Psoas muscle (tissue), 8 donors: ENCODE data around the gene CCNK. TPM values are rescaled to one million over a fixed set of nuclear protein-coding genes. Genes with fewer than 3 reads are reported as not detected.
A peak's percentile ranks its signal among the peaks of the same experiment; 100 is the strongest.

ENCODE experiments used
- ATAC-seq, 4 donors: fragments of 200-7000 bp; cut with Tn5 transposase; one replicate each; pipeline ENCODE4 v1.9.1; 2020; ENCODE audit warnings: moderate library complexity in 3 of 4, mild to moderate bottlenecking in 2 of 4
- DNase-seq, 2 donors: peaks; one replicate each; pipeline ENCODE4 v3.0.0-alpha.2; 2020
- H3K27ac ChIP-seq: fragments of 200-600 bp; one replicate; pipeline ENCODE4 v1.8.0; 2022
- H3K27me3 ChIP-seq, 3 donors: fragments of 200-600 bp in 1 of 3; one replicate each; pipeline versions ENCODE4 v1.6.1 to v1.8.0; 2013 to 2022; ENCODE audit warnings: low read length in 2 of 3, mild to moderate bottlenecking in 2 of 3, moderate library complexity in 1 of 3; ENCODE audit not compliant: insufficient read depth in 3 of 3
- H3K36me3 ChIP-seq, 2 donors: fragments of 200-600 bp in 1 of 2; one replicate each; pipeline versions ENCODE4 v1.6.1 to v1.8.0; 2013 to 2022; ENCODE audit warnings: low read depth in 1 of 2, mild to moderate bottlenecking in 1 of 2, moderate library complexity in 1 of 2; ENCODE audit not compliant: insufficient read depth in 1 of 2
- H3K4me1 ChIP-seq: fragments of 200-600 bp; one replicate; pipeline ENCODE4 v1.8.0; 2022
- H3K4me3 ChIP-seq: fragments of 200-600 bp; one replicate; pipeline ENCODE4 v1.8.0; 2022; ENCODE audit warnings: mild to moderate bottlenecking
- H3K9me3 ChIP-seq: fragments of 200-600 bp; one replicate; pipeline ENCODE4 v1.8.0; 2022
- CTCF ChIP-seq: fragments of 200-600 bp; IDR thresholded peaks from one replicate; pipeline ENCODE4 v1.8.0; 2022; ENCODE audit warnings: antibody characterized with exemption
- WGBS, 3 donors: extraction: QIAGEN DNeasy Blood & Tissue Kit; methylation state at CpG; one replicate each; pipeline versions ENCODE4 v1.1.6 to v1.1.7; 2013; 5-methylcytosine and 5-hydroxymethylcytosine counted together
- intact Hi-C, 2 donors: fragments of 100-400 bp; cut with DNase I; formaldehyde crosslinking; loops; one replicate each; pipeline versions ENCODE4 v1.11.0 to v1.14.2; 2022
- long read RNA-seq, 2 donors: library from polyadenylated mRNA; unstranded; transcript quantifications; one replicate each; pipeline ENCODE4 v2.0.0, GENCODE V29; 2021
- polyA plus RNA-seq, 3 donors: library from polyadenylated mRNA; stranded (reverse); fragments of 200-250 nt; gene quantifications; one replicate each; pipeline ENCODE4 v1.2.3, GENCODE V29; 2013
- total RNA-seq, 4 donors: library from RNA; stranded (reverse); fragmentation: NEBNext Ultra II Directional in 2 of 4; extraction: Animal tissue kit (Norgen Biotek cat#: 25700) in 2 of 4; gene quantifications; one replicate each; pipeline versions ENCODE4 v1.2.1 to v1.2.4, GENCODE V29; 2021 to 2023
- donor health status: healthy with polysubstance abuse.
- donor health status: DM: no; HTN: no; CAD: no; lungs with moderate emphysema.
- donor health status: Bipolar disorder and iron deficiency.
- donor health status: healthy.
- donor health status: DM: yes; HTN: yes; CAD: no.
- donor health status: DM: no; HTN: no; CAD: no.
- donor health status: DM: no; HTN: no; CAD: no.
- donor health status: DM: yes; HTN: yes; CAD: no.

The CCNK gene
- total RNA-seq = 10 to 100 TPM; 31.1 to 53.2 (median 42.4) TPM
- 10 to 100 TPM; 17.6 to 44.5 (median 27.7) TPM for polyA plus RNA-seq
- long read RNA-seq, donor 1, partial matches to known transcripts = 0 of 7 reads
- long read RNA-seq, donor 1, other reads (novel, unspliced or antisense) = 7 of 7 reads
- long read RNA-seq, donor 2, partial matches to known transcripts = 13 of 15 reads
- long read RNA-seq, donor 2, other reads (novel, unspliced or antisense) = 2 of 15 reads

GRCh38 chr14:99480917-99481744, at the start of gene CCNK:
Gene CCNK, plus strand, starts transcription at chr14:99481409. Its CDS starts 11,269 bp downstream, at chr14:99492678.
- H3K4me1 ChIP-seq = peaks cover 61% of the 10 kb centered on the region
- H3K27ac ChIP-seq = peak within 1 kb of the TSS; percentile 95
- no peaks in the 10 kb centered on the region for H3K36me3 ChIP-seq
- intact Hi-C loops = no loop called here
- WGBS, 3 donors = 0 to 1% (median 1%) methylated on average over 58 to 82 of the region's 82 CpGs
- H3K27me3 ChIP-seq = no peaks in the 10 kb centered on the region
- H3K9me3 ChIP-seq = no peaks in the 10 kb centered on the region
- DNase-seq (peak; percentile 100), ATAC-seq (peak; percentile 91 to 95 (median 93))
- H3K4me3 ChIP-seq = peak within 1 kb of the TSS; percentile 89
- TF ChIP-seq CTCF = no peak

- intact Hi-C loops = no loop called here
- H3K27me3 ChIP-seq = no peaks in the 10 kb centered on the region
- no peaks in the 10 kb centered on the region for H3K9me3 ChIP-seq
- DNase-seq (no peak), ATAC-seq (no peak)
- H3K4me1 ChIP-seq = peaks cover 3% of the 10 kb centered on the region
- no peak overlapping the region for H3K27ac ChIP-seq
- H3K4me3 ChIP-seq = no peak overlapping the region
- 66 to 77% (median 72%) methylated on average over 3 of the region's 3 CpGs for WGBS, 3 donors
- no peak for TF ChIP-seq CTCF
- H3K36me3 ChIP-seq = peaks cover 0 to 40% of the 10 kb centered on the region in 2 donors
Measured at GRCh38 chr14:99431986-99432385, 49.2 kb upstream of the CCNK start.

DNA sequence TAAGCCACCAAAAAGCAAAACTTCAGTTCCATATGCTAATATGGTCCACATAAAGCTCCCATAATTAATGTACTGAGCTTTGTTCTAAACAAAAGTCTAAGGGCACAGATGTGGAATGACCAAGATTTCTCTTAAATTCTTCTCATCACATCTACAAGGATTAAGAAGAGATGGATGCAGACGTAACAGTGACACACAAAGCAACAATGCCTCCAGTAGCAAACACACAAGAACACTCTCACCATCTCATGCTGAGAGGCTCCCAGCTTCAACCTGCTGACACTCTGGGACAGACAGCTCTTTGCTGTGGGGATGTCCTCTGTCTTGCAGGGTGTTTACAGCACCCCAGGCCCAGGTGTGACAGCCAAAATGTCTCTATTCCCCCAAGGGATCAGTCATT, 48.7 kb upstream of the CCNK start:
- peaks cover 0 to 45% of the 10 kb centered on the region in 2 donors for H3K36me3 ChIP-seq
- H3K4me3 ChIP-seq = no peak overlapping the region
- H3K4me1 ChIP-seq = peaks cover 3% of the 10 kb centered on the region
- no peak overlapping the region for H3K27ac ChIP-seq
- intact Hi-C loops = no loop called here
- no peak for DNase-seq
- no peak for ATAC-seq
- H3K27me3 ChIP-seq = no peaks in the 10 kb centered on the region
- TF ChIP-seq CTCF = no peak
- 76 to 88% (median 85%) methylated on average over 1 of the region's 1 CpG for WGBS, 3 donors
- H3K9me3 ChIP-seq = no peaks in the 10 kb centered on the region

GRCh38 chr14:99435327-99435726, 45.9 kb upstream of the CCNK start:
- H3K36me3 ChIP-seq = peaks cover 0 to 53% of the 10 kb centered on the region in 2 donors

More at GRCh38 chr14:99435327-99435726, 45.9 kb upstream of the CCNK start:
- Histone ChIP-seq H3K9me3 (no peaks in the 10 kb centered on the region), H3K27ac (no peak overlapping the region), H3K4me3 (no peak overlapping the region), H3K27me3 (no peaks in the 10 kb centered on the region), H3K4me1 (peaks cover 3% of the 10 kb centered on the region)
- no peak for DNase-seq
- intact Hi-C loops = no loop called here
- TF ChIP-seq CTCF = no peak
- WGBS, 3 donors = 64 to 77% (median 65%) methylated on average over 4 of the region's 4 CpGs
- no peak for ATAC-seq
